Measurements from ENCODE around the gene TSPAN7. TPM values are rescaled to one million over a fixed set of nuclear protein-coding genes. Genes with fewer than 3 reads are reported as not detected.

Gene TSPAN7
- total RNA-seq, 1 experiment from 2014 or later = 3.5 TPM

DNA sequence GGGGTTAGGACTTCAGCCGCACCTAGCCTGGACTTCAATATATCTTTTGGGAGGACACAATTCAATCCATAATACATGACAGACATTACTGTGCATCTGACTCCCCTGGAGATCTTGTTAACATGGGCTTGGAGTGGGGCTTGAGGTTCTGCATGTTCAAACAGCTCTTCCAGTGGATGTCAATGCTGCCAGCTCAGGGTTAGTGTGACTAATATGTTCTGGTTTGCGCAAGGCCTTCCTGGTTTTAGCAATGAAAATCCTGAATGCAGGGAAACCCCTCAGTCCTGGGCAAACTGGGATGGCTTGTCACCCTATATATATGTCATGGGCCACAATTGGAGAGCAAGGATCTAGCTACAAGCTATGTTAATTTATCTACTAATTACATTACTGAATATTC, 2.7 kb upstream of the TSPAN7 start:
- H3K36me3 Mint-ChIP-seq (ENCODE audit: insufficient read depth in 1 of 3, low read depth in 3 of 3) = no peaks in the 10 kb centered on the region; a peak in 1 of 7 replicates
- H3K9ac ChIP-seq (ENCODE audit: extremely low read depth, insufficient read length, low read length) = no peak overlapping the region
- no peak overlapping the region for H3K27ac ChIP-seq (ENCODE audit: insufficient read length, low read depth, low read length)
- H3K27ac Mint-ChIP-seq = no peak overlapping the region
- no peak overlapping the region for H2BK12ac ChIP-seq (ENCODE audit: insufficient read length, low read depth, low read length)
- H2BK5ac ChIP-seq (ENCODE audit: insufficient read length, low read length) = no peak overlapping the region
- H3K4me1 ChIP-seq (ENCODE audit: insufficient read depth, low read length) = no peaks in the 10 kb centered on the region
- no peak overlapping the region for H2BK120ac ChIP-seq (ENCODE audit: low read depth, low read length, poor library complexity, severe bottlenecking)
- no peak overlapping the region for H3T11ph ChIP-seq (ENCODE audit: low read length)
- peaks cover 73 to 75% of the 10 kb centered on the region in 2 experiments for H3K9me3 Mint-ChIP-seq
- no peaks in the 10 kb centered on the region for H3K27me3 ChIP-seq (ENCODE audit: insufficient read depth, low read length)
- H3K4me1 Mint-ChIP-seq = peaks cover 6% of the 10 kb centered on the region in 2 experiments; a peak in 1 of 4 replicates
- no peak overlapping the region for H4K91ac ChIP-seq (ENCODE audit: insufficient read length, low read depth, low read length)
- H3K9me3 ChIP-seq (ENCODE audit: control insufficient read depth, low read depth, low read length) = no peaks in the 10 kb centered on the region
- no peak overlapping the region for H3K18ac ChIP-seq (ENCODE audit: insufficient read length, low read depth, low read length)
- H3K79me1 ChIP-seq (ENCODE audit: insufficient read depth, low read depth, low read length, poor library complexity, severe bottlenecking) = no peaks in the 10 kb centered on the region
- H4K8ac ChIP-seq (replicated peaks; ENCODE audit: insufficient read length, low read depth, low read length) = no peak overlapping the region
- no peak overlapping the region for H2BK15ac ChIP-seq (ENCODE audit: low read depth, low read length)
- H4K5ac ChIP-seq (ENCODE audit: insufficient read length, low read depth, low read length) = no peak overlapping the region
- H3K4ac ChIP-seq (ENCODE audit: low read depth, low read length) = no peak overlapping the region
- TF ChIP-seq, protein P1, sequence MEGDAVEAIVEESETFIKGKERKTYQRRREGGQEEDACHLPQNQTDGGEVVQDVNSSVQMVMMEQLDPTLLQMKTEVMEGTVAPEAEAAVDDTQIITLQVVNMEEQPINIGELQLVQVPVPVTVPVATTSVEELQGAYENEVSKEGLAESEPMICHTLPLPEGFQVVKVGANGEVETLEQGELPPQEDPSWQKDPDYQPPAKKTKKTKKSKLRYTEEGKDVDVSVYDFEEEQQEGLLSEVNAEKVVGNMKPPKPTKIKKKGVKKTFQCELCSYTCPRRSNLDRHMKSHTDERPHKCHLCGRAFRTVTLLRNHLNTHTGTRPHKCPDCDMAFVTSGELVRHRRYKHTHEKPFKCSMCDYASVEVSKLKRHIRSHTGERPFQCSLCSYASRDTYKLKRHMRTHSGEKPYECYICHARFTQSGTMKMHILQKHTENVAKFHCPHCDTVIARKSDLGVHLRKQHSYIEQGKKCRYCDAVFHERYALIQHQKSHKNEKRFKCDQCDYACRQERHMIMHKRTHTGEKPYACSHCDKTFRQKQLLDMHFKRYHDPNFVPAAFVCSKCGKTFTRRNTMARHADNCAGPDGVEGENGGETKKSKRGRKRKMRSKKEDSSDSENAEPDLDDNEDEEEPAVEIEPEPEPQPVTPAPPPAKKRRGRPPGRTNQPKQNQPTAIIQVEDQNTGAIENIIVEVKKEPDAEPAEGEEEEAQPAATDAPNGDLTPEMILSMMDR (conservative IDR thresholded peaks at IDR 0.05) = no peak
- peaks cover 10% of the 10 kb centered on the region for H3K23me2 ChIP-seq (ENCODE audit: insufficient read length, low read depth, low read length, poor library complexity, severe bottlenecking)
- no peak for DNase-seq
- no peaks in the 10 kb centered on the region for H4K20me1 ChIP-seq (ENCODE audit: control insufficient read depth, insufficient read depth, insufficient read length)
- H3K23ac ChIP-seq (ENCODE audit: insufficient read length, low read depth, low read length) = no peak overlapping the region
- WGBS (ENCODE audit: extremely low coverage, insufficient read length, low lambda C conversion rate) = no CpG with 5 or more reads among the region's 2 CpGs
- peaks cover 30% of the 10 kb centered on the region for H3K27me3 Mint-ChIP-seq (ENCODE audit: low read depth)
- no peak overlapping the region for H3K56ac ChIP-seq (ENCODE audit: insufficient read length, low read depth, low read length)
- no peak overlapping the region for H3K4me2 ChIP-seq (ENCODE audit: insufficient read depth, insufficient read length, low read length)
- no peak overlapping the region for H2BK20ac ChIP-seq (ENCODE audit: low read depth, low read length, poor library complexity, severe bottlenecking)
- H3K14ac ChIP-seq (ENCODE audit: insufficient read depth, low read length) = no peak overlapping the region
- H3K79me2 ChIP-seq (ENCODE audit: insufficient read depth, low read length) = no peaks in the 10 kb centered on the region
- no peak overlapping the region for H3K4me3 Mint-ChIP-seq
- no peak overlapping the region for H2AFZ ChIP-seq (ENCODE audit: low read length)
- H2AK5ac ChIP-seq (ENCODE audit: insufficient read length, low read length) = no peak overlapping the region

Data from H9 (cell line).